Measurements from ENCODE around the gene ENKD1. TPM values are rescaled to one million over a fixed set of nuclear protein-coding genes. Genes with fewer than 3 reads are reported as not detected.

The ENKD1 gene
- total and polyA plus RNA-seq, 2 of the 13 experiments (the other 11 are each of a cell fraction or from before 2014, with no cell fraction given), result 10.8 to 20.8 TPM

- TF ChIP-seq ZNF644 (CRISPR knock-in tag; IDR thresholded peaks at IDR 0.05; ENCODE audit: low read depth) (peak; percentile 56; the same call in 1 of the 2 replicates), GATAD2A (CRISPR knock-in tag; IDR thresholded peaks at IDR 0.05) (peak; percentile 83), ZMYM4 (CRISPR knock-in tag; IDR thresholded peaks at IDR 0.05) (peak; percentile 71; the same call in 1 of the 2 replicates), CENPT (CRISPR knock-in tag; IDR thresholded peaks at IDR 0.05; ENCODE audit: low read depth) (no peak), PHF5A (CRISPR knock-in tag; IDR thresholded peaks at IDR 0.05; ENCODE audit: low read depth, unreplicated experiment) (no peak), ELF4 (CRISPR knock-in tag; IDR thresholded peaks at IDR 0.05; ENCODE audit: borderline replicate concordance) (no peak), ZNF660 (CRISPR knock-in tag; IDR thresholded peaks at IDR 0.05; ENCODE audit: borderline replicate concordance, low read depth) (no peak; the same call in 1 of the 2 replicates), ZNF263 (CRISPR knock-in tag; IDR thresholded peaks at IDR 0.05) (peak; percentile 80), ZNF672 (CRISPR knock-in tag; IDR thresholded peaks at IDR 0.05) (no peak), U2AF1 (optimal IDR thresholded peaks at IDR 0.05; ENCODE audit: low read depth, low read length) (peak; percentile 84), NCOA1 (CRISPR knock-in tag; IDR thresholded peaks at IDR 0.05) (peak; percentile 95), SCMH1 (CRISPR knock-in tag; IDR thresholded peaks at IDR 0.05; ENCODE audit: borderline replicate concordance) (no peak), RXRB (CRISPR knock-in tag; IDR thresholded peaks at IDR 0.05; ENCODE audit: borderline replicate concordance) (peak; percentile 36; the same call in 1 of the 2 replicates), THAP11 (CRISPR knock-in tag; IDR thresholded peaks at IDR 0.05) (peak; percentile 92), BHLHE40 (IDR thresholded peaks at IDR 0.05; ENCODE audit: low read length) (peak; percentile 31; the same call in 1 of the 2 replicates), TMF1 (CRISPR knock-in tag; IDR thresholded peaks at IDR 0.05; ENCODE audit: low read depth) (no peak), ZFP36L1 (CRISPR knock-in tag; IDR thresholded peaks at IDR 0.05) (no peak), ZNF552 (CRISPR knock-in tag; IDR thresholded peaks at IDR 0.05; ENCODE audit: borderline replicate concordance) (0 out of 2 replicates have a peak, but pooled peaks have one; percentile 18), NFATC3 (CRISPR knock-in tag; IDR thresholded peaks at IDR 0.05) (no peak)
- TF ChIP-seq, protein P1, sequence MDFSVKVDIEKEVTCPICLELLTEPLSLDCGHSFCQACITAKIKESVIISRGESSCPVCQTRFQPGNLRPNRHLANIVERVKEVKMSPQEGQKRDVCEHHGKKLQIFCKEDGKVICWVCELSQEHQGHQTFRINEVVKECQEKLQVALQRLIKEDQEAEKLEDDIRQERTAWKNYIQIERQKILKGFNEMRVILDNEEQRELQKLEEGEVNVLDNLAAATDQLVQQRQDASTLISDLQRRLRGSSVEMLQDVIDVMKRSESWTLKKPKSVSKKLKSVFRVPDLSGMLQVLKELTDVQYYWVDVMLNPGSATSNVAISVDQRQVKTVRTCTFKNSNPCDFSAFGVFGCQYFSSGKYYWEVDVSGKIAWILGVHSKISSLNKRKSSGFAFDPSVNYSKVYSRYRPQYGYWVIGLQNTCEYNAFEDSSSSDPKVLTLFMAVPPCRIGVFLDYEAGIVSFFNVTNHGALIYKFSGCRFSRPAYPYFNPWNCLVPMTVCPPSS (IDR thresholded peaks at IDR 0.05), result no peak
- TF ChIP-seq, protein P2, sequence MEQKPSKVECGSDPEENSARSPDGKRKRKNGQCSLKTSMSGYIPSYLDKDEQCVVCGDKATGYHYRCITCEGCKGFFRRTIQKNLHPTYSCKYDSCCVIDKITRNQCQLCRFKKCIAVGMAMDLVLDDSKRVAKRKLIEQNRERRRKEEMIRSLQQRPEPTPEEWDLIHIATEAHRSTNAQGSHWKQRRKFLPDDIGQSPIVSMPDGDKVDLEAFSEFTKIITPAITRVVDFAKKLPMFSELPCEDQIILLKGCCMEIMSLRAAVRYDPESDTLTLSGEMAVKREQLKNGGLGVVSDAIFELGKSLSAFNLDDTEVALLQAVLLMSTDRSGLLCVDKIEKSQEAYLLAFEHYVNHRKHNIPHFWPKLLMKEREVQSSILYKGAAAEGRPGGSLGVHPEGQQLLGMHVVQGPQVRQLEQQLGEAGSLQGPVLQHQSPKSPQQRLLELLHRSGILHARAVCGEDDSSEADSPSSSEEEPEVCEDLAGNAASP (CRISPR knock-in tag; IDR thresholded peaks at IDR 0.05; ENCODE audit: borderline replicate concordance), result 0 out of 2 replicates have a peak, but pooled peaks have one; percentile 40
- TF ChIP-seq, protein P3, sequence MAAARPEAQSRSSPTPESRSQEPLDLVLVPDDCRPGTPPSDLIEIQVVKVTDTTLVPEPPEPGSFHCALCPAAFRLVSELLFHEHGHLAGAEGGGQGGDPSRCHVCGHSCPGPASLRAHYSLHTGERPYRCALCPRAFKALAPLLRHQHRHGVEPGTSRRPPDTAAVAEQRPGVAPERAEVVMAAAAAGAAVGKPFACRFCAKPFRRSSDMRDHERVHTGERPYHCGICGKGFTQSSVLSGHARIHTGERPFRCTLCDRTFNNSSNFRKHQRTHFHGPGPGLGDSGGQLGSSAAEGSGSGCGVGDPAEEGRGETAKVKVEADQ (CRISPR knock-in tag; IDR thresholded peaks at IDR 0.05; ENCODE audit: borderline replicate concordance), result no peak
- TF ChIP-seq, protein P4, sequence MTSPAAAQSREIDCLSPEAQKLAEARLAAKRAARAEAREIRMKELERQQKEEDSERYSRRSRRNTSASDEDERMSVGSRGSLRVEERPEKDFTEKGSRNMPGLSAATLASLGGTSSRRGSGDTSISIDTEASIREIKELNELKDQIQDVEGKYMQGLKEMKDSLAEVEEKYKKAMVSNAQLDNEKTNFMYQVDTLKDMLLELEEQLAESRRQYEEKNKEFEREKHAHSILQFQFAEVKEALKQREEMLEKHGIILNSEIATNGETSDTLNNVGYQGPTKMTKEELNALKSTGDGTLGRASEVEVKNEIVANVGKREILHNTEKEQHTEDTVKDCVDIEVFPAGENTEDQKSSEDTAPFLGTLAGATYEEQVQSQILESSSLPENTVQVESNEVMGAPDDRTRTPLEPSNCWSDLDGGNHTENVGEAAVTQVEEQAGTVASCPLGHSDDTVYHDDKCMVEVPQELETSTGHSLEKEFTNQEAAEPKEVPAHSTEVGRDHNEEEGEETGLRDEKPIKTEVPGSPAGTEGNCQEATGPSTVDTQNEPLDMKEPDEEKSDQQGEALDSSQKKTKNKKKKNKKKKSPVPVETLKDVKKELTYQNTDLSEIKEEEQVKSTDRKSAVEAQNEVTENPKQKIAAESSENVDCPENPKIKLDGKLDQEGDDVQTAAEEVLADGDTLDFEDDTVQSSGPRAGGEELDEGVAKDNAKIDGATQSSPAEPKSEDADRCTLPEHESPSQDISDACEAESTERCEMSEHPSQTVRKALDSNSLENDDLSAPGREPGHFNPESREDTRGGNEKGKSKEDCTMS (CRISPR knock-in tag; conservative IDR thresholded peaks at IDR 0.05), result no peak
- TF ChIP-seq, protein P5, sequence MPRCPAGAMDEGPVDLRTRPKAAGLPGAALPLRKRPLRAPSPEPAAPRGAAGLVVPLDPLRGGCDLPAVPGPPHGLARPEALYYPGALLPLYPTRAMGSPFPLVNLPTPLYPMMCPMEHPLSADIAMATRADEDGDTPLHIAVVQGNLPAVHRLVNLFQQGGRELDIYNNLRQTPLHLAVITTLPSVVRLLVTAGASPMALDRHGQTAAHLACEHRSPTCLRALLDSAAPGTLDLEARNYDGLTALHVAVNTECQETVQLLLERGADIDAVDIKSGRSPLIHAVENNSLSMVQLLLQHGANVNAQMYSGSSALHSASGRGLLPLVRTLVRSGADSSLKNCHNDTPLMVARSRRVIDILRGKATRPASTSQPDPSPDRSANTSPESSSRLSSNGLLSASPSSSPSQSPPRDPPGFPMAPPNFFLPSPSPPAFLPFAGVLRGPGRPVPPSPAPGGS (CRISPR knock-in tag; IDR thresholded peaks at IDR 0.05), result no peak; the same call in 1 of the 2 replicates
Measured at GRCh38 chr16:67667817-67668494, 1.4 kb upstream of the ENKD1 start (continued).

Data from HepG2 (cell line).